Osteoblast (primary cell): ENCODE results near the gene EML4. TPM values are rescaled to one million over a fixed set of nuclear protein-coding genes. Genes with fewer than 3 reads are reported as not detected.
"Not testable (repeated sequence)": the region's sequence is repeated elsewhere in the genome, so short reads cannot be mapped to it uniquely, and the experiment has no call there.

Experiments
- DNase-seq: peaks from one replicate; pipeline ENCODE4 v3.0.0; 2011; ENCODE audit warnings: low spot score, mixed read lengths; ENCODE audit not compliant: insufficient read length; ENCODE audit errors: missing footprints
- H2AFZ ChIP-seq: 2 replicates; pipeline ENCODE4 v1.6.0; 2011; ENCODE audit warnings: mild to moderate bottlenecking, low read length
- H3K27ac ChIP-seq: 2 replicates; pipeline ENCODE4 v1.5.1; 2011; ENCODE audit warnings: mild to moderate bottlenecking, low read depth, low read length, moderate library complexity
- H3K27me3 ChIP-seq: 2 replicates; pipeline ENCODE4 v1.6.0; 2012; ENCODE audit warnings: mild to moderate bottlenecking, control low read depth, inconsistent platforms, low read length, moderate library complexity; ENCODE audit not compliant: insufficient read depth
- H3K36me3 ChIP-seq: 2 replicates; pipeline ENCODE4 v1.5.1; 2011; ENCODE audit warnings: mild to moderate bottlenecking, low read length, control low read depth, moderate library complexity; ENCODE audit not compliant: insufficient read depth
- H3K4me1 ChIP-seq: 2 replicates; pipeline ENCODE4 v1.5.1; 2011; ENCODE audit warnings: mild to moderate bottlenecking, low read length, control low read depth, moderate library complexity; ENCODE audit not compliant: insufficient read depth
- H3K4me2 ChIP-seq: 2 replicates; pipeline ENCODE4 v1.6.0; 2011; ENCODE audit warnings: mild to moderate bottlenecking, low read length; ENCODE audit not compliant: insufficient read depth
- H3K4me3 ChIP-seq: fragments of 200-600 bp; sonication (generic); 3 replicates; pipeline ENCODE4 v1.5.1; 2012; ENCODE audit warnings: mild to moderate bottlenecking, low read length, inconsistent platforms; ENCODE audit not compliant: insufficient read depth
- H3K79me2 ChIP-seq: 2 replicates; pipeline ENCODE4 v1.6.0; 2012; ENCODE audit warnings: mild to moderate bottlenecking, low read length, control low read depth, inconsistent platforms; ENCODE audit not compliant: insufficient read depth
- H3K9me3 ChIP-seq: 2 replicates; pipeline ENCODE4 v1.5.1; 2011; ENCODE audit warnings: low read depth, low read length, control low read depth
- H4K20me1 ChIP-seq: 2 replicates; pipeline ENCODE4 v1.6.0; 2012; ENCODE audit warnings: mild to moderate bottlenecking, low read length, control low read depth; ENCODE audit not compliant: insufficient read depth
- total RNA-seq: library from RNA; depleted of rRNA; stranded (reverse); fragments of >200 nt; gene quantifications from 2 replicates; pipeline ENCODE4 v1.2.3, GENCODE V29; 2012
- TF ChIP-seq, protein P1 (sequence below): IDR thresholded peaks from 2 replicates; pipeline ENCODE4 v1.5.1; 2011; ENCODE audit warnings: mild to moderate bottlenecking, low read depth, low read length, moderate library complexity; ENCODE audit errors: extremely low read depth

The EML4 gene
- total RNA-seq, 1 donor: 91.9 TPM

DNA sequence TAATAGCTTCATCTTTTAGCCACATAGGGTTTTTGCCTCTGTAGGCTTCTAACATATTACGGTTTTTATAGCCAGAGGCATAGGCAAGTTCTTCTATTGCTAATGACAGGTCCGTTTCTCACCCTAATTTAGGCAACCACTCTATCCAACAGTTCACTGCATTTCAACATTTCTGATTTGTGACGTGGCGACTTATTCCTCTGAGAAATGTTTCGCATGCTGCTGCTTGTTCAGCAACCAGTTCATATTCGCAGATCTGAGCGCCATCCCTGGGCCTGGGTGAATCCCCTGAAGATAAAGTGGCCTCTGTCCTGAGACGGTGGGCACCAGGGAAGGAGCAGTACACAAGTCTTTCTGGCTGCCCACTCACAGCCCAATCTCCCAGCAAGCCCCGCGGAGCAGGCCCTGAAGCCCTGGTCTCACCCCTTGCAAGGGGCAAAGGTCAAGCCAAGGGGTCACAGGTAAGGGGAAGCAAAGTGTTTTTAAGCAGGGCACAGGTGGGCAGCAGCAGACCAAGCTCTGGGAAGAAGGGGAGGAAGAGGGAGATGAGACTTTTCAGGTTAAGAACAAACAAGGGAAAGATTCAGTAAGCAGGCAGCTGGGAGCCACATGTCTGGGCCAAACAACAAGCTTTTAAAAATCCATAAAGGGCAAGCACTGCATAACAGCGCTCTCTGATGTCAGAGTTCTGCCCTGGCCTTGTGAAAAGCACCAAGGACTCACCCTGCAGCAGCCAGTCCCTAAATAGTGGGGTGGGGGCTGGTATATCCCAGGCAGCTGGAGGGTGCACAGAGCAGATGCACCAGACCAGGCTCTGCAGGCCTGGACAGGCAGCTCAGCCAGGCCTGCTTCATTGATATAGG, 202.7 kb downstream of the EML4 start:
- peaks cover 8% of the 10 kb centered on the region for H3K27me3 ChIP-seq
- H3K9me3 ChIP-seq: no peaks in the 10 kb centered on the region
- DNase-seq: no peak
- no peaks in the 10 kb centered on the region for H4K20me1 ChIP-seq
- no peak overlapping the region for H3K4me3 ChIP-seq
- H3K4me1 ChIP-seq: peaks cover 7% of the 10 kb centered on the region
- TF ChIP-seq, protein P1, sequence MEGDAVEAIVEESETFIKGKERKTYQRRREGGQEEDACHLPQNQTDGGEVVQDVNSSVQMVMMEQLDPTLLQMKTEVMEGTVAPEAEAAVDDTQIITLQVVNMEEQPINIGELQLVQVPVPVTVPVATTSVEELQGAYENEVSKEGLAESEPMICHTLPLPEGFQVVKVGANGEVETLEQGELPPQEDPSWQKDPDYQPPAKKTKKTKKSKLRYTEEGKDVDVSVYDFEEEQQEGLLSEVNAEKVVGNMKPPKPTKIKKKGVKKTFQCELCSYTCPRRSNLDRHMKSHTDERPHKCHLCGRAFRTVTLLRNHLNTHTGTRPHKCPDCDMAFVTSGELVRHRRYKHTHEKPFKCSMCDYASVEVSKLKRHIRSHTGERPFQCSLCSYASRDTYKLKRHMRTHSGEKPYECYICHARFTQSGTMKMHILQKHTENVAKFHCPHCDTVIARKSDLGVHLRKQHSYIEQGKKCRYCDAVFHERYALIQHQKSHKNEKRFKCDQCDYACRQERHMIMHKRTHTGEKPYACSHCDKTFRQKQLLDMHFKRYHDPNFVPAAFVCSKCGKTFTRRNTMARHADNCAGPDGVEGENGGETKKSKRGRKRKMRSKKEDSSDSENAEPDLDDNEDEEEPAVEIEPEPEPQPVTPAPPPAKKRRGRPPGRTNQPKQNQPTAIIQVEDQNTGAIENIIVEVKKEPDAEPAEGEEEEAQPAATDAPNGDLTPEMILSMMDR: no peak
- no peak overlapping the region for H3K4me2 ChIP-seq
- H3K27ac ChIP-seq: no peak overlapping the region
- no peaks in the 10 kb centered on the region for H3K36me3 ChIP-seq
- H2AFZ ChIP-seq: no peak overlapping the region
- H3K79me2 ChIP-seq: no peaks in the 10 kb centered on the region

- TF ChIP-seq, protein P1: no peak
- Histone ChIP-seq H3K36me3 (no peaks in the 10 kb centered on the region), H3K79me2 (no peaks in the 10 kb centered on the region), H3K27ac (no peak overlapping the region), H3K9me3 (no peaks in the 10 kb centered on the region), H3K27me3 (peaks cover 3% of the 10 kb centered on the region), H4K20me1 (no peaks in the 10 kb centered on the region), H2AFZ (no peak overlapping the region), H3K4me3 (no peak overlapping the region), H3K4me2 (no peak overlapping the region), H3K4me1 (peaks cover 6% of the 10 kb centered on the region)
- DNase-seq: no peak
Measured at GRCh38 chr2:42372474-42373200, 203.5 kb downstream of the EML4 start.

DNA sequence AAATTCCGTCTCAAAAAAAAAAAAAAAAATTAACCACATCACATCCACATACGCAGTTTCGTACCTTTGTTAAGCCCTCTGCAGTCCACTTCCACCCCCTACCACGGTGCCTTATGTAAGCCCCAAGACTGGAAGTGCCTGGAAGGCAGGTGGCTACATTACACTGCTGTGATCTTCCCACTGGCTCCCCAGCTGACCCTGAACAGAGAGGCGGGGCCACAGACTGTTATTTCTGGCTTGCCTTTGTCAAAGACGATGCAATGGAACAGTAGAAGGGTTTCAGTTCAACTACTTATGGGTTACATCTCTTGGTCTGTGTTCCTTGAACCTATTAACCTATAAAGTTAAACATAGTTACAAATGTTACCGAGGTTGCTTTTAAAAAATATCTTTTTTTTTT, 207.6 kb downstream of the EML4 start:
- no peak overlapping the region for H3K4me3 ChIP-seq
- H2AFZ ChIP-seq: no peak overlapping the region
- no peaks in the 10 kb centered on the region for H3K9me3 ChIP-seq
- no peak overlapping the region for H3K4me2 ChIP-seq
- H3K4me1 ChIP-seq: no peaks in the 10 kb centered on the region
- H3K79me2 ChIP-seq: no peaks in the 10 kb centered on the region
- no peak for DNase-seq
- TF ChIP-seq, protein P1: no peak
- peaks cover 7% of the 10 kb centered on the region for H3K27me3 ChIP-seq
- H4K20me1 ChIP-seq: no peaks in the 10 kb centered on the region
- H3K36me3 ChIP-seq: no peaks in the 10 kb centered on the region
- no peak overlapping the region for H3K27ac ChIP-seq

- Histone ChIP-seq H3K27me3 (peaks cover 7% of the 10 kb centered on the region), H3K4me1 (no peaks in the 10 kb centered on the region), H3K79me2 (no peaks in the 10 kb centered on the region), H3K27ac (no peak overlapping the region), H3K9me3 (no peaks in the 10 kb centered on the region), H3K36me3 (no peaks in the 10 kb centered on the region), H4K20me1 (no peaks in the 10 kb centered on the region), H3K4me3 (no peak overlapping the region), H2AFZ (no peak overlapping the region), H3K4me2 (no peak overlapping the region)
- TF ChIP-seq, protein P1: no peak
- no peak for DNase-seq
Measured at GRCh38 chr2:42378415-42378814, 209.3 kb downstream of the EML4 start.

DNA sequence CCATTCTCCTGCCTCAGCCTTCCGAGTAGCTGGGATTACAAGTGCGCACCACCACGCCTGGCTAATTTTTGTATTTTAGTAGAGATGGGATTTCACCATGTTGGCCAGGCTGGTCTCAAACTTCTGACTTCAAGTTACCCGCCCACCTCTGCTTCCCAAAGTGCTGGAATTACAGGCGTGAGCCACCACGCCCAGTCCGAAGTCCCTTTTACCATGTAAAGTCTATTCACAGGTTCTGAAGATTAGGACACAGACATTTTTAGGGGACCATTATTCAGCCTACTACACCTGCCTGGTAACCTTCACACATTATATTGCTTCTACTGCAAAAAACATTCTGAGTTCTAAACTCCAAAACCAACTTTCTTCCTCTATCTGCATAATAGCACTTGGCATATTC, 210.9 kb downstream of the EML4 start:
- not testable (repeated sequence) for H3K36me3 ChIP-seq, H3K4me1 ChIP-seq, H3K9me3 ChIP-seq, H4K20me1 ChIP-seq, H3K79me2 ChIP-seq, DNase-seq, H3K4me3 ChIP-seq, H2AFZ ChIP-seq, H3K27ac ChIP-seq, H3K4me2 ChIP-seq
- H3K27me3 ChIP-seq: peaks cover 13% of the 10 kb centered on the region
